GM19240 (cell line): Measurements from ENCODE around the gene TINCR.

Experiments used
- DNase-seq: peaks from one replicate; pipeline ENCODE4 v3.0.0; 2011; ENCODE audit warnings: low spot score; ENCODE audit not compliant: insufficient read length

The TINCR gene

GRCh38 chr19:5514001-5514400, 53.8 kb downstream of the TINCR start:
- DNase-seq, result no peak

- no peak for DNase-seq
Measured at GRCh38 chr19:5512715-5513114, 55.0 kb downstream of the TINCR start.
